Raji (cell line): ENCODE results near the gene SLC22A5.

Experiments used
- POLR2A ChIP-seq: IDR thresholded peaks from 2 replicates; pipeline ENCODE4 v1.6.1; 2011; ENCODE audit warnings: low read depth, low read length, control low read depth; ENCODE audit not compliant: insufficient read depth

SLC22A5 gene

DNA sequence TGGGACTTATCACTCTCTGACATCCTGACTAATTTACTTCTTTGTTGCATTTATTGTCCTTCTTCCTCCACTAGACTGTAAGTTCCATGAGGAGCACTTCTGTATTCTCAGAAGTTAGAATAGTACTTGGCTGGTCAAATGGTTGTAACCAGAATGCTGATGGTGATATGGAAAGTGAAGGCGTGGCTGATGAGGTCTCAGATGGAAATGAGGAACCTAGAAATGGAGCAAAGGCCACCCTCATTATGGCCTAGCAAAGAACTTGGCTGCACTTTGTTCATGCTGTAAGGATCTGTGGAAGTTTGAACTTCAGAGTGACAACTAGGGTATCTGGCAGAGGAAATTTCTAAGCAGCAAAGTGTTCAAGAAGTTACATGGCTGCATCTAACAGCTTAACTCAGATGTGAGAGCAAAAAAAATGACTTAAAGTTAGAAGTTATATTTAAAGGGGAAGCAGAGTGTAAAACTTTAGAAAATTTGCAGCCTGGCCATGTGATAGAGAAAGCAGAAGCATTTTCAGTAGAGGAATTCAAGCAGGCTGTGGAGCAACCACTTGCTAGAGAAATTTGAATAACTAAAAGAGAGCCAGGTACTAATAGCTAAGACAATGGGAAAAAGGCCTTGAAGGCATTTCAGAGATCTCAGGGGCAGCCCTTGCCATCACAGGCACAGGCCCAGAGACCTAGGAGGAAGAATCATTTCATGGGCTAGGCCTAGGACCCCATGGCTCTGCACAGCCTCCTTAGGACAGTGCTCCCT is 14.9 kb upstream of the SLC22A5 start:
- no peak for TF ChIP-seq POLR2A

DNA sequence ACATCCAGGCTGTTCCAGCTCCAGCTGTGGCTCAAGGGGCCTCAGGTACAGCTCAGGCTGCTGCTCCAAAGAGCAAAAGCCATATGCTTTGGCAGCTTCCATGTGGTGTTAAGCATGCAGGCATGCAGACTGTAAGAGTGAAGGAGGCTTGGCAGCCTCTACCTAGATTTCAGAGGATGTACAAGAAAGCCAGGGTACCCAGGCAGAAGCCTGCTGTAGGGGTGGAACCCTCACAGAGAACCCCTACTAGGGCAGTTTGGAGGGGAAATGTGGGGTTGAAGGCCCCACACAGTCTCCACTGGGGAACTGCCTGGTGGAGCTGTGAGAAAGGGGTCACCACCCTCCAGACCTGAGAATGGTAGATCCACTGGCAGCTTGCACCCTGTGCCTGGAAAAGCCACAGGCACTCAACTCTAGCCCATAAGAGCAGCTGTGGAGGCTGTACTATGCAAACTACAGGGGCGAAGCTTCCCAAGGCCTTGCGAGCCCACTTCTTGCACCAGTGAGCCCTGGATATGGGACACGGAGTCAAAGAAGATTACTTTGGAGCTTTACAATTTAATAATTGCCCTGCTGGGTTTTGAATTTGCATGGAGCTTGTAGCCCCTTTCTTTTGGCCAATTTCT is 14.3 kb upstream of the SLC22A5 start:
- no peak for TF ChIP-seq POLR2A

DNA sequence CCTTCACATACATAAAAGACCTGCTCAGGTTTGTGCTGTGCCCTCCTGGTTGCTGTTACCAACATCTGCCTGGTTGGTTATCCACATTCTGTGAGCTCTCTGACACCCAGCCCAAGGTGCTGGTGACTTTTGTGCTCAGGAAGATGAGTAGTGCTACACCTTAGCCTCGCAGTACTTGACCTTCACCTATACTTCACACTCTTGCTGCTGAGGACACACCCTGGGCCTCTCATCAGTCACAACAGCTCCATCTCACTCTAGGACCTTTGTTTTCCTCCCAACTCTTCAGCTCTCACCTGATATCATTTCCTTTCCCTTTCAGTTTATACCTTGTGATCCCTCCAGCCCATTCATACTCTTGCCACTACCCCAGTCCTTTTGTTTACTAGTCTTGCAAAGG is 10.7 kb upstream of the SLC22A5 start:
- no peak for TF ChIP-seq POLR2A

DNA sequence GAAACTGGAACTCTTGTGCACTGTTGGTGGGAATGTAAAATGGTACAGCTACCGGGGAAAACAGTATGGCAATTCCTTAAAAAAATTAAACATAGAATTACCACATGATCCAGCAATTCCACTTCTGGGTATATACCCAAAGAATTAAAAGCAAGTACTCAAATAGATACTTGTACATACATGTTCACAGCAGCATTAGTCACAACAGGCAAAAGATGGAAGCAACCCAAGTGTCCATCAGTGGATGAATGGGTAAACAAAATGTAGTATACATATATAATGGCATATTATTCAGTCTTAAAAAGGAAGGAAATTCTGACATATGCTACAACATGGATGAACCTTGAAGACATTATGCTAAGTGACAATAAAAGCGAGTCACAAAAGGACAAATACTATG is 7.4 kb upstream of the SLC22A5 start:
- TF ChIP-seq POLR2A: no peak

DNA sequence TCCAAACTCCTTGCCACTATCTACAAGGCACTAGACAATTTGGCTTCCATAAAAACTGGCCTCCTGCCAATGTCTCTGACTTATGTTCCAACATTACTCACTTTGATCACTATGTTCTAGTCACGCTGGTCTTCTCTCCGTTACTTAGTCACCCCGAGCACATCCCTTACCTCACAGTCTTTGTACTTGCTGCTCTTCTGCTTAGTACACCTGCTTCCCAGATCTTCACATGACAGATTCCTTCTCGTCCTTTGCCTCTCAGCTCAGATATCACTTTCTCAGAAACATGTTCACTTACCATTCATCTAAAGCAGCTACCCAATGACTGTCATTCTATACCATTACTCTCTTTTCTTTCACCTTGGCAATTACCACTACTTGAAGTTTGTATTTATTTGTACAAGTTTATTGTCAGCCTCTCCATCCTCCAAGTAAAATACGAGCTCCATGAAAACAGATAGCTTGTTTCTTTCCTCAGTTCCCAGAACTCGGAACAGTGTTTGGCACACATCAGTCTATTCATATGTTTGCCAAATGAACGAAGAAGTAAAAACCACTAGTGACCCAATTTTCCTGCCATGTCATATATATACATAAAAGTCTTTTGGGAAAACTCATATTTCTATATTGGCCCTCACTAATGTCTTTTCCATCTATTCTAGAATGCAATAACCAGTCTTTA is 5.9 kb upstream of the SLC22A5 start:
- no peak for TF ChIP-seq POLR2A

DNA sequence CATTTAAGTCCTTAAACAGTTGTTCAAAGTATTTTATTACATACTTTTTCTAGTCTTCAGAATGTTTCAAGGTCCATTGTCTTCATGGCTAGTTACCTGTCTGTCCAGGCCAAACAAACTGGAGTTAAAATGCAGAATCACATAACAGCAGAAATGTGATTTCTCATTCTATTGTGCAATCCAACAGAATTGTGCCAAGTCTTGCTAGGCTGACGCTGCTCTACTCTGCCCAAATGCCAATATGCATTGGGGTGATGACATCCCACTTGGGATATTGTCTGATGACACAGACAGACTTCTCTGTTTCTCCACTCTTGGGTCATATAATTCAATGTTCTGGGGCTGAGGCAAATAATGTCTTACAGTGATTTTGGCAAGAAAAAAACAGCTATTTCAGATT is 5.2 kb upstream of the SLC22A5 start:
- TF ChIP-seq POLR2A: no peak

DNA sequence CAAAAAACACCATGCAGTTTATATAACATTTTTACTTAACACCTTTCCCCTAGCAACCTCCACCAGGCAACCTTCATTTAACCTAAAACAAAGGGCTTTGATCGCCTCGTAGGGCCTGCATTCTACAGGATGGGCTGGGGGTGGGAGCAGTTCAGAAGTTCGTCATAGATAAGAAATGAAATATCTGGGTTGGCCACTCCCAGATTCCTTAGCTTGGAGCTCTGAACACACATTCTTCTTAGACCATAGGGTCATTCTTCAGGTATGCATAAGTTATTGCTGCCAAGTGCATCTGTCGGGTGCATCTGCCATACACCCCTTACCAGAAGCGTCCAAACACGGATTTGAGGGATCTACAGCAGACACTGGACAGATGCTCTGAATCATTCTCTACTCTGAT is 4.3 kb upstream of the SLC22A5 start:
- TF ChIP-seq POLR2A: no peak

DNA sequence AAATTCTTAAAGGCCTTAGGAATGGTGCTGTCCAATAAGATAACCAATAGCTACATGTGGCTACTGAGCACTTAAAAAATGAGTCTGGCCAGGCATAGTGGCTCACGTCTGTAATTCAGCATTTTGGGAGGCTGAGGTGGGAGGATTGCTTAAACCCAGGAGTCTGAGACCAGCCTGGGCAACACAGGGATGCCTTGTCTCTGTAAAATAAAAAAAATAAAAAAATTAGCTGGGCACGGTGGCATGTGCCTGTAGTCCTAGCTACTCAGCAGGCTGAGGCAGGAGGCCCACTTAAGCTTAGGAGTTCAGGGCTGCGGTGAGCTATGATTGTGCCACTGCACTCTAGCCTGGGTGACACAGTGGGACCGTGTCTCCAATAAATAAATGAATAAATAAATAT is 1.3 kb upstream of the SLC22A5 start:
- TF ChIP-seq POLR2A: no peak

DNA sequence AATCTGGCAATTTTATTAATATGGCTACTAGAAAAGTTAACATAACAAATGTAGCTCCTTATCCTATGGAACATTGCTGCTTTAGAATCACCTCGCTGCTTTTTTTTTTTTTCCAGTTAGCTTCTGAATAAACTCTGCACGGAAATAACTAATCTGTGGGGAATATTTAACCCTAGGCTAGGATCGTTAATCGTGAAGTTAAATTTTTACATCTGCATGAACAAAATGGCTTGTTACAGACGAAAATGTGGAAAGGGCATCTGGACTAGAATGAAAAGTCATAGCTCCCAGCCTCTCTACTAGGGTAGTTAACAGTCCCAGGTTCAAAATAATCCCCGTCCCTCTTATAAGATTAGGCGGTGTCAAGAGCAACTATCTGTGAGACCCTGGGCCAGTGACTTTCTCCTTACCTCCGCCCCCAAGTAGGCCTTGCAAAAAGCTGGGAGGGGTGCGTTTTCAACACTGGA is 470 bp upstream of the SLC22A5 start:
- TF ChIP-seq POLR2A: no peak

DNA sequence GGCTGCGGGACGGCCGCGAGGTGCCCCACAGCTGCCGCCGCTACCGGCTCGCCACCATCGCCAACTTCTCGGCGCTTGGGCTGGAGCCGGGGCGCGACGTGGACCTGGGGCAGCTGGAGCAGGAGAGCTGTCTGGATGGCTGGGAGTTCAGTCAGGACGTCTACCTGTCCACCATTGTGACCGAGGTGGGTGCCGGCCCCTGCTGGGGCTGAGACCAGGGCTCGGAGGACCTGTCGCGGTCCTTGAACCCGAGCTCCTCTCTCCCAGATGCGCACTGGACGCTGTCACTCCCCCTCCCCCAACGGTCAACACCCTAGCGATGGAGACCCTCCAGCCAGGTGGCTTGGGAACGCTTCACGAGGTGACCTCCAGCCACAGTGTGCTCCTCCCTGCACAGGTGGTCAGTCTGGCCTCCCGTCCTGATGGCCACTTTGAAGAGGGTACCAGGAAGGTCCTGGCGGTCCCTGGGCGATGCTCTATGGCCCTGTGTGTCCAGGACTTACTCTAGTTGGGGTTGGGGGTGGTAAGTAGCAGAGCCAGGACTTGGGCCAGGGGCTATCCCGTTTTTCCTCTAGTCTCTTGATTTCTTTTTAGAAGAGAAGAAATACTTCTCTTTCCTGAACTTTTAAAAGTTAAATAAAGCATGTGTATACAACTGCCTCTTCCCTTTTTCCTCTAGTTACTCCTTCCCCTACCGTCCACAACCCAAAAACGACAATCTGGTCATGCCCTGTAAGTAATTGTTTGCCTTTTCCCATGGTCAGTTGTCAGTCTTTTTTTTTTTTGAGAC is 866 bp downstream of the SLC22A5 start:
- TF ChIP-seq POLR2A: no peak

DNA sequence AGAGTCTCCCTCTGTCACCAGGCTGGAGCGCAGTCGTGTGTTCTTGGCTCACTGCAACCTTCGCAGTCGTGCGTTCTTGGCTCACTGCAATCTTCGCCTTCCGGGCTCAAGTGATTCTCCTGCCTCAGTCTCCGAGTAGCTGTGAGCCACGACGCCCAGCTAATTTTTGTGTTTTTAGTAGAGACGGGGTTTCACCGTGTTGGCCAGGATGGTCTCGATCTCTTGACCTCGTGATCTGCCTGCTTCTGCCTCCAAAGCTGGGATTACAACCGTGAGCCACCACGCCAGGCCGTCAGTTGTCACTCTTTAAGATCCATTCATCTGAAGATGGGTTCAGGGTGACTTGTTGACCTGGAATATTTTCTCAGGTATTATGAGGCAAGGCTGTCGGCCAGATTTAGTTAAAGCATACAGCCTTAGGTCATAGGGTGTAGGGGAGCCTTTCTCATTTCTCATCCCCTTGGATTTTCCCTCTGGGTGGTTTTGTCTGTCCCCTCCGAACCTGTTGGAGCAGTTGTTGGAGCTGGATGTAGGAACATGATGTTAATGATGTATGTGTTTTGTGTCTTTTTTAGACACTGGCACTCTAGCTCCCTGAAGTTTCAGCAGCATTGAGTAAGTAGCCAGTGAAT is 1.6 kb downstream of the SLC22A5 start:
- no peak for TF ChIP-seq POLR2A

DNA sequence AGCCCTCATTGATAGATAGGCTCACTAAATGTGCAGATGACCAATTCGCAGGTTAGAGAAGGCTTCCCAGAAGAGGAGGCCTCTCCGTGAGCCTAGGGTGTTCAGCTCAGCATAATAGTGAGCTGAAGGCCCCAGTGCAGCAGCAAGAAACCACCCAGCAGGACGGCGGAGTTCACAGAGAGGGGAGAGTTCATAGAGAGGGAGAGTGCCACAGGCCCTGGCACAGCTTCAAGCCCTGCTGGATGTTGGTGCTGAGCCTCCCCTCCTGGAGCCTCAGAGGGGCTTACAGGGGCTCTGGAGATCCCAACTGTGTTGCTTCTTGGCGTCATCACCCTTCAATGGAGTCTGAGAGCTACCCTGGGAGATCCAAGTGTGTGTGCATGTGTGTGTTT is 2.1 kb downstream of the SLC22A5 start:
- no peak for TF ChIP-seq POLR2A

DNA sequence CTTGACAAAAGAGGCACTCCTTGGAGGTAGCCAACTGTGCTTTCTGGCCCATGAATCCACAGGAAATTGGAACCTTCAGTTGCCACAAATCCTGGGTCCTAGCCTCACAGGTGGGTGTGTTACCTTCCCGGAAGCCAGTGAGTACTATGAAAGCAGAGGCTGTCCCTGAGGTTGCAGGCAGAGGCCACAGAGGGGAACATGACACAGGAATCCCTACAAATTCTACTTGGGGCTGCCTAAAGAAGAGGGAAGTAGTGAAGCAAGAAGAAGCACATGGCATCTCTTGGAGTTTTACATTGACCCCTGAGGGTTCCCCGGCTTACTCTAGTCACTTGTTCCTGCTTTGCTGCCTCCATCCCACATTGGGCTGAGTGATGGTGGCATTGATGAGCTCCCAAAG is 2.6 kb downstream of the SLC22A5 start:
- no peak for TF ChIP-seq POLR2A

DNA sequence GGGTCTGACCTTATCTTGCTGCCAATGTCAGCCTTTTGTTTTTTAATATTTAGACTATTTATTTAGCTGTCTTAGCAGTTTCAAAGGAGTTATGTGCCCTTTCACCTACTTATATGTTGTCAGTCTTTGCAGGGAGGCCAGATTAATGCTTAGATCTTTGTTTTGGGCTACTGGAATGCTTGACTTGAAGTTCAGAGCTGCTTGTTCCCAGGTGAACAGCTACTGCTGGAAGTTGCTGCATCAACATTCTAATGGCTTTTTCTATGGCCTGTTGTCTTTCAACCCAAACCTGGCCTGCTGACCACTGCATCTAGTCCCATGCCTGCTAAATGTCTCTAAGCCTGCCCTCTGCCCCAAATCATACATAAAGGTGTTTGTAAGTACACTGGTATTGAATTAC is 3.0 kb downstream of the SLC22A5 start:
- TF ChIP-seq POLR2A: no peak

DNA sequence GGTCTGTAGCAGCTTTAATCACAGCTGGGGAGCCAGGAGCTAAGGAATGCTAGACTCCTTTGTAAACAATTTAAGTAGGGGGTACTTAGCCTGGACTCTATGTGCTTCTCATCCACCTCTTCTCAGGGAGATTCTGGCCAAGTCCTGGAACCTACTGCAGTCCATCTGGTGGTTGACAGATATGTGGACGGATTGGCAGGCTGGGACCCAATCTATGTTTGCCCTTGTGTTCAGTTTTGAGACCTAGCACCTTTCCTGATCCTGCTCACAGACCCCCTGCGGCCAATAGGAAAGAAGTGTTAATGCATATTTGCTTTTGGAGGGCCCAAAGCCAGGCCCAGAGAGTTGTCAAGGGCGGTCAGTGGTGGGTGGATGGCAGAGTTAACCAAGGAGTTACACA is 6.4 kb downstream of the SLC22A5 start:
- no peak for TF ChIP-seq POLR2A
